ENCODE results near the gene ZNF770.
A peak's percentile ranks its signal among the peaks of the same experiment; 100 is the strongest.
"Not testable (repeated sequence)": the region's sequence is repeated elsewhere in the genome, so short reads cannot be mapped to it uniquely, and the experiment has no call there.

Gene ZNF770

DNA sequence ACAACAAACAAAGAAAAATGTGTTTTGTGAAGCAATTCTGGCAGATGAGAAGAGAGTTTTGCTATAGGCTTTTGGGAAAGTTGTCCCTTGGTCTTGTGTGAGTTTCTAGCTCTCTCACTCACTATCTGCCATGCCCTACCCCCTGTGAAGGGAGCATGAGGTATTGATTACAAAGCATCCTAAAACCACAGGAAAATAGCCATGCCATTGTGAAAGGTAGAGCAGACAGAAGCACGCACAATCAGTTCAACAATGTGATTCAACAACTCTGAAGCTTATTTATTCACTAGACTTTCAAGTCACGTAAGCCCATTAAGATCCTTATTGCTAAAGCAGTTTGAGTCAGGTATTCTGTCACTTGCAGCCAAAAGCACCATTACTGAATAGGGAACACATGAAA lies 12.0 kb downstream of the ZNF770 start:
- no peak for DNase-seq

DNA sequence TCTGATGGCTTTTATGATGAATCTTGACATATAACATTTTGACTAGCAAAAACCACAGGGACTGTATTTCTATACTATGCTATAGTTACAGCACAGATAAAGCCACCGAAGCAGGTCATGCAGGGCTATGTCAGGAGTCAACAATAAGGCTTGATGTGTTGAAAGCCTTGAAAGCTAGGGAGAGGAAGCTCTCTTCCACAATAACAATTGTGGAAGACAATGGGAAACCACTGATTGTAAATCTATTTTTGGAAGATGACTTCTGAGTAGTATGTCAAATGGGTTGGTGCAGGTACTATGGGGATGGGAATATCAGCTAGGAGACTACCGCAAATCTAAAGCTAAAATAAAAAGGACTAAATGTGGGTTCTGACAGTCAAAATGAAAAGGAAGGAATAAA lies 14.6 kb downstream of the ZNF770 start:
- no peak for DNase-seq

DNA sequence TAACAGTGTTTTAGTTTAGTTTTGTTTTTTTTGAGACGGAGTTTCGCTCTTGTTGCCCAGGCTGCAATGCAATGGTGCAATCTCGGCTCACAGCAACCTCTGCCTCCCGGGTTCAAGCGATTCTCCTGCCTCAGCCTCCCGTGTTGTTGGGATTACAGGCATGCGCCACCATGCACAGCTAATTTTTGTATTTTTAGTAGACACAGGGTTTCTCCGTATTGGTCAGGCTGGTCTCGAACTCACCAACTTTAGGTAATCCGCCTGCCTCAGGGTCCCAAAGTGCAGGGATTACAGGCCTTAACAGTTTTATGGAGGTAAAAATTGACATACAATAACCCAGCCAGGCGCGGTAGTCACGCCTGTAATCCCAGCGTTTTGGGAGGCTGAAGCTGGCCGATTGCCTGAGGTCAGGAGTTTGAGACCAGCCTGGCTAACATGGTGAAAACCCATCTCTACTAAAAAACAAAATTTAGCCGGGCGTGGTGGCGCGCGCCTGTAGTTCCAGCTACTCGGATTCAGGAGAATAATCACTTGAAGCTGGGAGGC lies 17.9 kb downstream of the ZNF770 start:
- not testable (repeated sequence) for DNase-seq

DNA sequence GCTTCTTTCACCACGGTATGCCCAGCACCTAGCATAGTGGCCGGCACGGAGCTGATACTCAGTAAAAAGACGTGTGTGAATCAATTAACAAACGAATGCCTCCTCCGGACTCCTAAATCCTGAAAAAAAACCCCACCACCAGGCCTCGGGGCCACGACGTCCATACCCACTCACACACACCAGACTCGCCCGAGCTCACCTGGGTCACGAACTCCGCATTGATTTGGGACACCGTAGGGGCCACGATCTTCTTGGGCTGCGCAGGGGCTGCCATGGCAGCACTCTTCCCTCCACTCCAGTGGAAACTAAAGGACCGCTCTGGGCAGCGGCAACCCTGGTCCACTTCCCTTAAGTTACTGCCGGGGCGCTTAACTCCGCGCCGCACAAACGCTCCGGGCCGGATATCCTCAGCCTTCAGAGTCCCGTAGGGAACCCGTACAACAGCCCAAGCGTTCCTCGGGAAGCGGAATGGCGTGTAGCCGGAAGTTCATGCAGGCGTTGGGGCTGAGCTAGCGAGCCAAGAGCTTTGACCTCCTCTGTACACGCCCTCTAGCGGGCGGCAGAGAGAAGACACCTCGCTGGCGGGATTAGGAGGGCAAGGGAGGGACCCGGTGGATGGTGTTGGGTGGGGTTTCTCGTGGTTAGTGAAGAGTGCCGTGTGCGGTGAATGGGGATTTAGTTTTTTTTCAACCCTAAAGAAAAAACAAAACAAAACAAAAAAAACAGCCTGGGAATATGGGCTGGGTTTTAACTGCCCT lies 18.6 kb downstream of the ZNF770 start, which contains the start of gene AQR:
Gene AQR (minus strand): TSS at position 403 of the 758 bp plus-strand sequence. CDS start 129 bp downstream, at position 274.
- peak; percentile 86 for DNase-seq

DNA sequence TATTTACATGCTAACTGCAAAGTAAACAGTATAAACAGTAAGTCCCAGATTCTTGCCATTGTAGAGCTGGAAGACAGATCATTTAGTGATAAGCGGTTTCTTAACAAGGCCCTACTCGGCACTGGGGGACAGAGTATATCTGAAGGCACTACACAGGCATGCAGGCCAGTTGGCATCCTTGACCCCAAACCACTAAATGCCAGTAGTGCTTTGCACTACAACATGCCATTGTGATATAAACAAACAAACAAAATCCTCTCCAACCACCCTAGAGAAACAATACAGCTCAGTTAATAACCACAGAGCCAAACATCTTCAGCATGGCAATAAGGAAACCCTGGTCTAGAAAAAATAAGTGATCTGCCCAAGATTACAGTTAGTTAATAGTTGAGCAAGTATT lies 23.8 kb downstream of the ZNF770 start:
- DNase-seq: no peak

DNA sequence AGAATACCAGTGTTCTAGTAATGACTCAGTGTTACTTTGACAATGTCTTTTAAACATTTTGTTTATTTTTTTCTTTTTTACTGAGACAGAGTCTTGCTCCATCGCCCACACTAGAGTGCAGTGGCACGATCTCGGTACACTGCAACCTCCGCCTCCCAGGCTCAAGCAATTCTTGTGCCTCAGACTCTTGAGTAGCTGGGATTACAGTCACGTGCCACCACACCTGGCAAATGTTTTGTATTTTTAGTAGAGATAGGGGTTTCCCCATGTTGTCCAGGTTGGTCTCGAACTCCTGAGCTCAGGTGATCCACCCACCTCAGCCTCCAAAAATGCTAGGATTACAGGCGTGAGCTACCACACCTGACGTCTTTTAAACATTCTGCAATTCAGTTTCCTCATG lies 34.2 kb downstream of the ZNF770 start:
- DNase-seq: no peak

DNA sequence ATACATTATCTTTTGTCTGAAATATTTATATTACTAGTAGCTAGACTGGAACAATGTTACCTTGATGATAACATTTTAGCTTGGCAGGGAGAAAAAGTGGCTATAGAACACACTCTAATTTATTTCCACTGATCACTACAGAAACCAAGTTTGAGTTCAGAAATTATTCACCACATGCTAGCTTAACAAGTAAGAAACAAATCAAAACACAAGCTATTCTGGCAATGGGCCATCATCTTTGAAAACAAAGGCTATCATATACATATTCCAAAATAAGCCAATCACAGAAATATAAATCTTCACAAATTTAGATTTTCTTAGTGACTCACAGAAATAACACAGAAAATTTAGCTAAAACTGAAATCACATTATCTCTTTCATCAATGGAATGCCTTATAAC lies 35.6 kb downstream of the ZNF770 start:
- DNase-seq: no peak

DNA sequence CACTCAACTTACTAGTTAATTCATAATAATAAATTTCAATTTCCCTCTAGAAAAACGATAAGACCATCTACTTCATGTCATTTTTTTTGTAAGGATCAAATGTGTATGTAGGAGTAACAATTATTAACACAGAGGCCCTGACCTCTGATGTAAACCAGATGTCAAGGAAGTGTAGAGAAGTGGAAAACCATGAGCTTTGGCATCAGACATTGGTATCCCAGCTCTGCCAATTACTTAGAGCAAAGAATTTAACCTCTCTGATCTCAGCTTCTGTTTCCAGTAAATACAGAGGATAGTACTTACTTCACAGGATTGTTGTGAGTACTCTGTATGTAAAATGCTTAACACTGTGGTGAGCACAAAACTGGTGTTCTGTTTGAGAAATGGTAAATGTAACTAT lies 36.1 kb downstream of the ZNF770 start:
- DNase-seq: no peak

DNA sequence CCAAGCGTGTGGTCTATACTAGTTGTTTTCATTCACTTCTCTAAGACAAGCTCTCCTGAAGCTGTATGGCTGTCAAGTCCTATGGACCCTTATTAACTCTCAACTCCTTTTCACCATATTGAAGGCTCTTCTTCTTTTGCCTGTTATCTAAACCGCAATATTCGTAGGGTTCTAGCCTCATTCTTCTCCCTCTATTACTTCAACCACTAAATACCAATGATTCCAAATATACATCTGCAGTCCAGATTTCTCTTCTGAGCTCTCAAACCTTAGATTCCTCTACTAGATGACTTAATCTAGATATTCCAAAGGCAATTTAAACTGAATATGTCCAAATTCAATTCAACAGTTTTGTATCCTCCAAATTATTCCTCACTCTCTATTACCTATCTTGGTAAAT lies 43.2 kb downstream of the ZNF770 start:
- DNase-seq: no peak

DNA sequence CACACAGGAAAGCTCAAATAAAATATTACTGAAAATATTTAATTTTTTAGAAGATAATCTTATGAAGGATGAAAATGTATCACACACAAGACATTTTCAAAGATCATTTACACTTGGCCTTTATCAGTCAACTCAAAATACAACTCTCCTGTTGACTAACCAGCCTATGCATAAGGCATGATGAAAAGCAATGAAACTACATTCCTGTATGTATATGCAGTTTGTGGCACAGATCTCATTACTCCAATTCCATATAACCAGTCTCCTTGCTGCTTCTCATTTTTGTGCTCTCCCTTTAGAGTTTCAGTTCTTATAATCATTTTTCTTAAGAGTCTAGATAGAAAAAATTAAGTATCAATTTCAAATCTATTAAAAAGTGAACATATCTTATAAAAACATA lies 44.4 kb downstream of the ZNF770 start:
- DNase-seq: no peak

DNA sequence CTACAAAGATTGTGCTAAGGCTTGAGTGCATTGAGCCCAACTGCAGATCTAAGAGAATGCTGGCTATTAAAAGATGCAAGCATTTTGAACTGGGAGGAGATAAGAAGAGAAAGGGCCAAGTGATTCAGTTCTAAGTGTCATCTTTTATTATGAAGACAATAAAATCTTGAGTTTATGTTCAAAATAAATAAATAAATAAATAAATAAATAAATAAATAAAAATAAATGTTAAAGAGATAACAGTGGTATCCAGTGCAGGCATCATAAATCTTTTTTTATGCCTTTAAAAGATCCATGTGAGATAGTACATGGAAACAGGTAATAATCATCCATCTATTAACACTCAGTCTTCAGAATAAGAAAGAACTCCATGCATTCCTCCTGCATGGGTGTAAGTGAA lies 44.8 kb downstream of the ZNF770 start:
- DNase-seq: not testable (repeated sequence)

DNA sequence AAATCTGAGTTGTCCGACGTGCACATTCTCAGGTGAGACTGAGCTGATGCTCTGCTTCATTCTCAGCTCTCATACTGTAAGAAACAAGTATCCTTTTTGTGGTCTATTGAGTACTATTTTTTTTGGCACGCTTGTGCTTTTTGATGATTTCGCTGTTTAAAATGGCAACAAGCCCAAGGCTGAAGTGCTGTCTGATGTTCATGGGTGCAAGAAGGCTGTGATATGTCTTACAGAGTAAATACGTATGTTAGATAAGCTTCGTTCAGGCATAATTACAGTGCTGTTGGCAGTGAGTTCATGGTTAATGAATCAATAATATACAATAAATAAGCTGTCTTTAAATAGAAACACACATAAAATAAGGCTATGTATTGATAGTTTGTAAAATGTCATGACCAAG lies 45.7 kb downstream of the ZNF770 start:
- no peak for DNase-seq

DNA sequence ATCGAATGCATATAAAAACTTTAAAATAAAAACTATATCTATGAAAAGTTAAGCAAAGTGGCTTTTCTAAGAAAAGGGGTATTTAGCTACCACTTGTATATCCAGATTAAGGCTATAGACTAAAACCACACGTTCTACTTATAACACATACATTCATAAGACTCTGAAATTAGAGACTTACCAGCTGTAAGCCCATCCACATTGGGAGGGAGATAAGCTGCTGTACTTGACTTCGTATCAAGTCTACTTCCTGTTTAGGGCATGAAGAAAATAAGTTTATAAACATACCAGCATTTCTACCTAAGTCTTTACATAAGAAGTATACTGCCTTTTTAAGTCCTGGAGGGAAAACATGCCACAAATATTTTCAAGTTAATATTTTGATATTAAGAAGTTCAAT lies 46.3 kb downstream of the ZNF770 start:
- no peak for DNase-seq

DNA sequence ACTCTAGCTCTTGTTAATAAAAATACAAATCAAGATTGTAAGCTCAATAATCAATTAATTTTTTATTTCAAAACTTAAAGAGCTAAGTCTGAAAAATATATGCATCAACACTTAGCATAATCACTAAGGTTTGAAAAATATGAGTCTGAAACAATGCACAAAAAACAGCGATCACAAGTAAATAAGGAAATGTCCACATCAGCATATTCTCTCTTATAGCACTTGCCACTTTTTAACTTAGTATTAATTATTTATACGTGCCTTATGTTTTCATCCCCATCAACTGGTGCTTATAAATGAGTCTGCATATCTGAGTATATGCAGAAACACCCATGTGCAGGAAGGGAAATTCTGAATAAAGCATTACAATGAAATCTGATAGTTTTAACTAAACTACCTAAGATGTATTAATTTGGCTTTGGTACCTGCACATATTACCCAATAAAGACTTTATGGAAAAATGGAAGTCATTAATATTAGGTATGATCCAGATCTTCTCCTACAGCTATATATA lies 46.8 kb downstream of the ZNF770 start:
- DNase-seq: no peak

DNA sequence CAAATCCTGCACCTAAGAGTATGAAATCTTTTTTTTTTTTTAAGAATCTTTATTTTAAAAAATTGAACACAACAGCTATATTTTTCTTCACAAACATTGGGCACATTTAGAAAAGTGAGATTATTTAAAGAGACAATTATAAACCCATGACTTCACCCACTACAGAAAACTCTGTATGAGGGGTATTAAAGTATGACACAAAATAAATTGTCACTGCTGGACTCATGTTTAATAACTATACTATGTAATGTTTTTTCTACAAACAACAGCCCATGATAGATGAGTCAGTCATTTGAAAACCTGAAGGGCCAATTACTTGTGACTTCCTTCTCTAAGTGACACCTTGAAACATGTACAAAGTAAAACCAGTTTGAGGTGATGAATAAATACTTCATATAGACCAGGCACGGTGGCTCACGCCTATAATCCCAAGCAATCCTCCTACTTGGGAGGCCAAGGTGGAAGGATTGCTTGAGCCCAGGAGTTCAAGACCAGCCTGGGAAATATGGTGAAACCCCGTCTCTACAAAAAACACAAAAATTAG lies 54.6 kb downstream of the ZNF770 start:
- no peak for DNase-seq

DNA sequence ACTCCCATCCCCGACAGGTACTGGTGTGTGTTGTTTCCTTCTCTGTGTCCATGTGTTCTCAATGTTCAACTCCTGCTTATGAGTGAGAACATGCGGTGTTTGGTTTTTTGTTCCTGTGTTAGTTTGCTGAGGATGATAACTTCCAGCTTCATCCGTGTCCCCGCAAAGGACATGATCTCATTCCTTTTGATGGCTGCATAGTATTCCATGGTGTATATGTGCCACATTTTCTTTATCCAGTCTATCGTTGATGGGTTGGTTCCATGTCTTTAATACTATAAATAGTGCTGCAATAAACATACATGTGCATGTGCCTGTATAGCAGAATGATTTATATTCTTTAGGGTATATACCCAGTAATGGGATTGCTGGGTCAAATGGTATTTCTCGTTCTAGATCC lies 59.7 kb downstream of the ZNF770 start:
- not testable (repeated sequence) for DNase-seq
